Measurements from ENCODE around the gene ZNF57. TPM values are rescaled to one million over a fixed set of nuclear protein-coding genes. Genes with fewer than 3 reads are reported as not detected.

Gene ZNF57
- total RNA-seq (2012; rRNA removed) = 5.0 and 5.1 TPM in 2 replicates

DNA sequence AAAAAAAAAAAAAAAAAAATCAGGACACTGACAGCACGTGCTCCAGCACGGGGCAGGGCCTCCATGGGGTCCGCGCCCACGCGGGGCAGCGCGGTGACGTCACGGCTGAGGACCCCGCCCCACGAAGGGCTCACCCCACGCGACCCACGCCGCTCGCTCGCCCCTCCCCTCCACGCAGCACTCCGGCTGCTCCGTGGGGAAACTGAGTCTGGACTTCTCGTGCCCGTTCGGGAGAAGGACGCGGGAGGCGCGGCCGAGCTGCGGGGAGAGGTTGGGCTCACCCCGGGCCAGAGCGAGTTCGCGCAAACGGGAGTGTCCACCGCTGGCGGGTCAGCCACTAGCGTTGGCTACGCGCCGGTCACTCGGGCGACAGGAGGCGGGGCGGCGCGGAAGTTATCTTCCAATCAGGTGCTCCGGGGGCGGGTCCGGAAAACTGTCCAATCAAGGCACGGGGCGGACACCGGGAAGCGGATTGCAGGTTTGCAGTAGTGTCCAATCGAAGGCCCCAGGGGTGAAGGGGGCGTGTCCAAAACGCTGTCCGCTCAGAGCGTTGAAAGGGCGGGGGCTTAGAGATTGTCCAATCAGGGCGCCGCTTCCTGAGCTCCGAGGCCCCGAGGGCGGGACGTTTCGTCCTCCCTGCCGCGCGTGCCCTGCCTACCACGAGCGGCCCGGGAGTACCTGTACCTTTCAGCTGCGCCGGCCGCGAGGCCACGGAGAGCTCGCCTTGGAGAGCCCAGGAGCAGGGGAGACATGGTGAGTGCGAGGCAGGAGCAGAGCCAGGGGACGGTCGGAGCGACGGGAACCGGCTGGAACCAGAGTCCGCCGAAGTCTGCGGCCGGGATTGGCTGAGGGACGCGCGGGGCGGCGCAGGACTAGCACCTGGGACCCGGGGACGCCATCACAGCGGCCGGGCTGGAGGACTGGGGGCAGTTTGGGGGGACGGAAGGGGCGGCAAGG, at the start of gene ZNF57:
ZNF57 (plus strand) TSS at position 633 of the 957 bp plus-strand sequence; CDS start at position 751, 118 bp downstream.
- peaks cover 3% of the 10 kb centered on the region for H3K4me1 ChIP-seq (ENCODE audit: control insufficient read depth, insufficient read depth, low read length)
- H3K9ac ChIP-seq (ENCODE audit: low read depth, low read length) = peak within 1 kb of the TSS; percentile 89
- no peaks in the 10 kb centered on the region for H3K36me3 ChIP-seq (ENCODE audit: insufficient read depth, low read length)
- H3K4me3 ChIP-seq (ENCODE audit: low read length) = peak within 1 kb of the TSS; percentile 100
- H3K4me2 ChIP-seq (ENCODE audit: low read length) = peak within 1 kb of the TSS; percentile 100
- H3K9me3 ChIP-seq (replicated peaks; ENCODE audit: low read length) = peaks cover 5% of the 10 kb centered on the region
- H3K27me3 ChIP-seq (ENCODE audit: control insufficient read depth, insufficient read depth, low read length) = no peaks in the 10 kb centered on the region

DNA sequence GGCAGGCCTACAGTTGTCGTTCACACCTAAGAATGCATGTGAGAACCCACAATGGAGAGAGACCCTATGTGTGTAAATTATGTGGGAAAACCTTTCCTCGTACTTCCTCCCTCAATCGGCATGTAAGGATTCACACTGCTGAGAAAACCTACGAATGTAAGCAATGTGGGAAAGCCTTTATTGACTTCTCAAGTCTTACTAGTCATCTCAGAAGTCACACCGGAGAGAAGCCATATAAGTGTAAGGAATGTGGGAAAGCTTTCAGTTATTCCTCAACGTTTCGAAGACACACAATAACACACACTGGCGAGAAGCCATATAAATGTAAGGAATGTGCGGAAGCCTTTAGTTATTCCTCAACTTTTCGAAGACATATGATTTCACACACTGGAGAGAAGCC, 48.1 kb upstream of the ZNF57 start:
- H3K36me3 ChIP-seq (ENCODE audit: insufficient read depth, low read length) = peaks cover 53% of the 10 kb centered on the region
- peaks cover 38% of the 10 kb centered on the region for H3K9me3 ChIP-seq (replicated peaks; ENCODE audit: low read length)
- no peak overlapping the region for H3K4me3 ChIP-seq (ENCODE audit: low read length)
- H3K27me3 ChIP-seq (ENCODE audit: control insufficient read depth, insufficient read depth, low read length) = no peaks in the 10 kb centered on the region
- H3K4me2 ChIP-seq (ENCODE audit: low read length) = no peak overlapping the region
- peaks cover 5% of the 10 kb centered on the region for H3K4me1 ChIP-seq (ENCODE audit: control insufficient read depth, insufficient read depth, low read length)
- no peak overlapping the region for H3K9ac ChIP-seq (ENCODE audit: low read depth, low read length)

DNA sequence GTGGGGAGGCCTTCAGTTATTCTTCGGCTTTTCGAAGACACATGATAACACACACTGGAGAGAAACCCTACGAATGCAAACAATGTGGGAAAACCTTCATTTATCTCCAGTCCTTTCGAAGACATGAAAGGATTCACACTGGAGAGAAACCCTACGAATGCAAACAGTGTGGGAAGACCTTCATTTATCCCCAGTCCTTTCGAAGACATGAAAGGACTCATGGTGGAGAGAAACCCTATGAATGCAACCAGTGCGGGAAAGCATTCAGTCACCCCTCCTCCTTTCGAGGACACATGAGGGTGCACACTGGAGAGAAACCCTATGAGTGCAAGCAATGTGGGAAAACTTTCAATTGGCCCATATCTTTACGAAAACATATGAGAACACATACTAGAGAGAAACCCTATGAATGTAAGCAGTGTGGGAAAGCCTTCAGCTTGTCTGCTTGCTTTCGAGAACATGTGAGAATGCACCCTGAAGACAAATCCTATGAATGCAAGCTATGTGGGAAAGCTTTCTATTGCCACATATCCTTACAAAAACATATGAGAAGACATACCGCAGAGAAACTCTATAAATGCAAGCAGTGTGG, 47.6 kb upstream of the ZNF57 start:
- peaks cover 5% of the 10 kb centered on the region for H3K4me1 ChIP-seq (ENCODE audit: control insufficient read depth, insufficient read depth, low read length)
- no peak overlapping the region for H3K4me2 ChIP-seq (ENCODE audit: low read length)

DNA sequence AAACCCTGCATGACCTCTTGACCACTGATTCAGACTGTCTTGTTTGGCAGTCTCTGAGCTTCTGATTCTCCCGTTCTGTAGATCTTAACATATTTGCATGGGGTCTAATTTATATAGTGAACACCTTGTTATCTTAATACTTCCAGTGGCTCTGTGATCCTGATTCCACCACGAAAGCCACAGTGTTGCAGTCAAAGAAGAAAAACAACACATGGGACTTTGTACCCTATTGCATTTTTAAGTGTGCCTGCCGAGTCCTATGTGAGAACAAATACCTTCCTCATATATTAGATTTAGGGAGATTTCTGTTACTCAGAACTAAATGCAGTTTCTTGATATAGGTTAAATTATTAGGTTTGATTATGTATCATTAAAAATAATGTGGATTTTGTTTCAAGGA, 45.9 kb upstream of the ZNF57 start:
- Histone ChIP-seq H3K4me3 (ENCODE audit: low read length) (no peak overlapping the region), H3K27me3 (ENCODE audit: control insufficient read depth, insufficient read depth, low read length) (no peaks in the 10 kb centered on the region), H3K4me1 (ENCODE audit: control insufficient read depth, insufficient read depth, low read length) (no peaks in the 10 kb centered on the region), H3K9me3 (replicated peaks; ENCODE audit: low read length) (peaks cover 38% of the 10 kb centered on the region), H3K36me3 (ENCODE audit: insufficient read depth, low read length) (peaks cover 50% of the 10 kb centered on the region), H3K4me2 (ENCODE audit: low read length) (no peak overlapping the region), H3K9ac (ENCODE audit: low read depth, low read length) (no peak overlapping the region)

More for the DNA sequence above, 47.6 kb upstream of the ZNF57 start:
- peaks cover 38% of the 10 kb centered on the region for H3K9me3 ChIP-seq (replicated peaks; ENCODE audit: low read length)
- peaks cover 53% of the 10 kb centered on the region for H3K36me3 ChIP-seq (ENCODE audit: insufficient read depth, low read length)
- no peaks in the 10 kb centered on the region for H3K27me3 ChIP-seq (ENCODE audit: control insufficient read depth, insufficient read depth, low read length)
- no peak overlapping the region for H3K9ac ChIP-seq (ENCODE audit: low read depth, low read length)
- no peak overlapping the region for H3K4me3 ChIP-seq (ENCODE audit: low read length)

DNA sequence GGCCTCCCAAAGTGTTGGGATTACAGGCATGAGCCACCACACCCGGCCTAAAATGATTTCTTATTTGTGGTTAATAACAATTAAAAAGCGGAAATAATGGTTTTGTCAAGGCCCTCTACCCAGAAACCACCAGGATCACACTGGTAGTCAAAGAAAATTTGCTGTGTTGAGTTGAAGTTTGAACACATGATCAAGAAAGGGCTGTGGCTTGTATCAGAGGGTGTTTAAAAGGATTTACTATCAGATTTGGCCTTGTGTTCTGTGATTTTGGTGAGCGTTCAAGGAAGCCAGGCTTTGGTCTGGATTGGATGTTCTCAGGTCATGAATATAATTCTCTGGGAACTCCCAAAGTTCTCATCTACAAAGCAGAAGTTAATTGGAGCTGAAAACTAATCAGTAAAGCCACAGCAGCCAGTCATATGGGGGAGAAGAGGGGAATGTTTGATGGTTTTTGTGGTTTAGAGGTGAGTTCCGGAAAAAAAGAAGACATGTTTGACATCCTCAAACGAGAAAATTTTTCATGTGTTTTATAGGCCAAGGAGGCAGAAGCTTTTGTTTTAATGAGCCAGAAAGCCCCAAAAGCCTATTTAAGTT, 44.2 kb upstream of the ZNF57 start:
- Histone ChIP-seq H3K9ac (ENCODE audit: low read depth, low read length) (no peak overlapping the region), H3K4me2 (ENCODE audit: low read length) (no peak overlapping the region), H3K9me3 (replicated peaks; ENCODE audit: low read length) (peaks cover 28% of the 10 kb centered on the region), H3K4me3 (ENCODE audit: low read length) (no peak overlapping the region), H3K27me3 (ENCODE audit: control insufficient read depth, insufficient read depth, low read length) (no peaks in the 10 kb centered on the region), H3K36me3 (ENCODE audit: insufficient read depth, low read length) (peaks cover 39% of the 10 kb centered on the region), H3K4me1 (ENCODE audit: control insufficient read depth, insufficient read depth, low read length) (no peaks in the 10 kb centered on the region)

DNA sequence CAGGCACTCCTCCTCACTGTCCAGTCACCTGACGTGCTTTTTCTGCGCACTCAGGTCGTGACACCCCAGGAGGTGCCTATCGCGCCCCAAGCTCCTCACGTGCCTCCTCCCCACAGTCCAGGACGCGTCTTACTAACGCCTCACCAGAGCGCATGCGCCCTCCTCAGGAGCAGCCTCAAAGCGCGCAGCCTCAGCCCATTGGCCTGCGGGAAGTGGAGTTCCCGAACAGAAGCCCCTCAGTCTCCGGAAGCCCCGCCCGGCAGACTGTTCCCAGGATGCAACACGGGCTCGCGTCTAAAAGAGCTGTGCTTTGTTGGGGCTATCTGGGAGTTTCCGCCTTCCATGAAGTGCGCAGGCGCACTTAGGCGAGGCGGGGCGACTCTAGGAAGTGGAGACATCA, 41.9 kb upstream of the ZNF57 start:
- Histone ChIP-seq H3K36me3 (ENCODE audit: insufficient read depth, low read length) (peaks cover 16% of the 10 kb centered on the region), H3K4me2 (ENCODE audit: low read length) (no peak overlapping the region), H3K4me3 (ENCODE audit: low read length) (no peak overlapping the region), H3K9ac (ENCODE audit: low read depth, low read length) (no peak overlapping the region), H3K4me1 (ENCODE audit: control insufficient read depth, insufficient read depth, low read length) (no peaks in the 10 kb centered on the region), H3K9me3 (replicated peaks; ENCODE audit: low read length) (peaks cover 7% of the 10 kb centered on the region), H3K27me3 (ENCODE audit: control insufficient read depth, insufficient read depth, low read length) (no peaks in the 10 kb centered on the region)

DNA sequence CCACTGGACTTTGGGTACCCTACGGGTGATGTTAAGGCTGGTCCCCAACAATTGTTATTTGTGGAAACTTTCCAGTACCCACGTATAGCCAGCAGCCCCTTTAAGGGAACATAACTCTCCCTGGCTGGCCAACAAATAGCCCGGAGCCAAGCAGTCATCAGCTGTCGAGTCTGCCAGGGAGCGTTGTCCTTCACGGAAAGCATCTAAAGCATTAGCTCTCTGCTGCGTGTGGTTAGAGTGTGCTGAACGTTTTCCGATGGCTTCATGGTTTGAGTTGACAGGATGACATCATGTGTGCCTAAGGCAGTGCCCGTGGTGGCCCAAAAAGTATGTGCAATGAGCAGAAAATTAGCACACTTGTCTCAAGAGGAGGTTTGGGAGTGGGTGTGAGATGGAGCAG, 36.9 kb upstream of the ZNF57 start:
- peaks cover 4% of the 10 kb centered on the region for H3K4me1 ChIP-seq (ENCODE audit: control insufficient read depth, insufficient read depth, low read length)
- H3K9ac ChIP-seq (ENCODE audit: low read depth, low read length) = no peak overlapping the region
- no peak overlapping the region for H3K4me2 ChIP-seq (ENCODE audit: low read length)
- H3K36me3 ChIP-seq (ENCODE audit: insufficient read depth, low read length) = no peaks in the 10 kb centered on the region
- H3K9me3 ChIP-seq (replicated peaks; ENCODE audit: low read length) = no peaks in the 10 kb centered on the region
- no peaks in the 10 kb centered on the region for H3K27me3 ChIP-seq (ENCODE audit: control insufficient read depth, insufficient read depth, low read length)
- no peak overlapping the region for H3K4me3 ChIP-seq (ENCODE audit: low read length)

DNA sequence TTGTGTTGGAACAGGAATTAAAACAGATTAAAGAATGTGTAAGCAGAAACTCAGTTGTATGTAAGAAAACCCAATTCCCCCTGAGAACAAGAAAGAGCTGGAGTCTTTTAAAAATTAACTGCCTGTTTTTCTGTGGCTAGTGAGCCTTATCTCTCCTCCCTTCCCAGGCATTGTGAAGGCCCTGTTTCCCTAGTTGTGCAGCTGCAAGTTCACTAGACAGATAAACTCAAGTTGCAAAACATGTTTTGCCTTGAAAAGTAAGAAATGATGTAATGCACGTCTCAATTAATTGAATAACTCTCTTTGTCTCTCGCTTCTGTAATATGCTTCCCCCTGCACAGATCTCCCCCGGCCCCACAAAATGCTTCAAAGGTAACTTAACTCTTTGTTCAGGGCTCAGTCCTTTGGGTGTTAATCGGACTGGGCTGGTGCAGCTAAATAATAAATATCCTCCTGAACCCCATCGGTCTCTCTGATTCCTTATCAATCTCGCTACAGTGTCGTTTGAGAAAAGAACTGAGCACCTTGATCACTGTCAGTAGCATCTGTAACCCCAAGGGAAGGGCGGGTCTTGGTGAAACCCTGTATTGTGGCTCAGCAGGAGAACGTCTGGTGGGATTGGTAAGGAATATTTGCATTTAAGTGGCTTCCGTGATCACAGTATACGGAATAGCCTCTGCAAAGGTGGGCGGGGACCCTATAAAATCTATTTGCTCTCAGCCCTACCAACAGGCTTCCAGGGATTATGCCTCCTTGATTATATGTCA, 35.2 kb upstream of the ZNF57 start:
- no peak overlapping the region for H3K4me3 ChIP-seq (ENCODE audit: low read length)
- no peak overlapping the region for H3K9ac ChIP-seq (ENCODE audit: low read depth, low read length)
- H3K27me3 ChIP-seq (ENCODE audit: control insufficient read depth, insufficient read depth, low read length) = no peaks in the 10 kb centered on the region
- H3K4me1 ChIP-seq (ENCODE audit: control insufficient read depth, insufficient read depth, low read length) = peaks cover 4% of the 10 kb centered on the region
- peaks cover 3% of the 10 kb centered on the region for H3K36me3 ChIP-seq (ENCODE audit: insufficient read depth, low read length)
- H3K4me2 ChIP-seq (ENCODE audit: low read length) = no peak overlapping the region
- H3K9me3 ChIP-seq (replicated peaks; ENCODE audit: low read length) = no peaks in the 10 kb centered on the region

DNA sequence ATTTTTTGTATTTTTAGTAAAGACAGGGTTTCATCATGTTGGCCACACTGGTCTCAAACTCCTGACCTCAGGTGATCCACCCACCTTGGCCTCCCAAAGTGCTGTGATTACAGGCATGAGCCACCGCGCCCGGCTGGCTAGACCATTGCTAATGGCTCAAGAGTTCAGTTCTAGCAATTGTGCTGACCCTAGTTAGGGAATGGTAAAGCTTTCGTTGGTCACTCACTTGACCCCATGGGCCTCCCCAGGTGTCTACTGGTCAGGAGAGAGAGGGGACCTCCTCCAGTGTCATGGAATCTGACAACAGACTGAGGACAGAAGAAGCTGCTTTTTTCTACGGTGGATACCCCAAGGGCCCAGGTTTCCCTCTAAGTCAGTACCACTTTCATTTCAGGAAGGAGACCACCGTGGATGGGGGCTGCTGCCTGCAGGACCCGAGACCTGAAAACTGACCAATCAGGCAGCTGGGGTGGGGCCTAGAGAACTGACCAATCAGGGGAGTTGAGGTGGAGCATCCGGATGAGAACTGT, 34.2 kb upstream of the ZNF57 start:
- Histone ChIP-seq H3K36me3 (ENCODE audit: insufficient read depth, low read length) (peaks cover 3% of the 10 kb centered on the region), H3K4me1 (ENCODE audit: control insufficient read depth, insufficient read depth, low read length) (peaks cover 4% of the 10 kb centered on the region), H3K9ac (ENCODE audit: low read depth, low read length) (no peak overlapping the region), H3K27me3 (ENCODE audit: control insufficient read depth, insufficient read depth, low read length) (no peaks in the 10 kb centered on the region), H3K4me3 (ENCODE audit: low read length) (peak overlapping the region; percentile 93), H3K9me3 (replicated peaks; ENCODE audit: low read length) (no peaks in the 10 kb centered on the region), H3K4me2 (ENCODE audit: low read length) (peak overlapping the region; percentile 89)

DNA sequence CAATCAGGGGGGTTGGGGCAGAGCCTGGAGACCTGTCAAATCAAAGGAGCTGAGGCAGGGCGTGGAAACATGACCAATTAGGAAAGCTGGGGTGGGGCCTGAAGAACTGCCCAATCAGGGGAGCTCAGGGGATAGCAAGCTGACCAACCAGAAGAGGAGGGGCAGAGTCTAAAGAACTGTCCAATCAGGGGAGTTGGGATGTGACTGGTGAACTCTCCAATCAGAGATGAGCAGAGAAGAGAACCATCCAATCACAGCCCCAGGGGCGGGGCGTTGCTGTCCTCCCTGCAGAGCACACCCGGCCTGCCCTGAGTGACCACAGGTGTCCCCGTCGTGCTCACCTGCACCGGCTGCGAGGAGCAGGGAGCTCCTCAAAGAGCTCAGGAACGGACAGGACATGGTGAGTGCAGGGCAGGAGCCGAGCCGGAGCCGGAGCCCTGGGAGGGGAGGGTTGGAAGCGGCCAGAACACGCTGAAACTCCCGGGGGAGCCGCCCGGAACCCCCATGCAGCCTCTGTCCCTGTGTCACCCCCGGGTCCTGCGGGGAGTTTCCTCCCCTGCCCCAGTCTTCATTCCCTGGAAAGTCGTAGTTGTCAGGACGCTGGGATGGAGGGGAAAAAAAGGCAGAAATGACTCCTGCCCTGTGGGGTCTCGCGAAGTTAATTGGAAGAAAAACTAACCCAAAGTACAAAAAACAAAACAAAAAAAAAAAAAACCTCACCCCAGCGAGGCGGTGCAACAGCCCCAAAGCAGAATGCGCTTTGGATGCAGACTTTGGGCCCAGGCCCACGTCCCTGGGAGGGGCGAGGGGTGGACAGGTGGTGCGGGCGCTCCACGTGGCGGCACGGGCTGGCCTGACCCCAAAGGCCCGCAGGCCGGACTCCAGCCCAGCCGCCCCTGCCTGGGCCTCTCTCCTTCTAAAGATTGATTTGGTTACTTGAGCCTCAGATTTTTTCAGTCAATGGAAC, 33.4 kb upstream of the ZNF57 start, which contains the start of gene ZNF556:
ZNF556 (plus strand) TSS at position 311 of the 967 bp plus-strand sequence; CDS start at position 398, 87 bp downstream.
- peak within 1 kb of the TSS; percentile 89 for H3K4me2 ChIP-seq (ENCODE audit: low read length)
- peak within 1 kb of the TSS; percentile 93 for H3K4me3 ChIP-seq (ENCODE audit: low read length)
- peaks cover 4% of the 10 kb centered on the region for H3K4me1 ChIP-seq (ENCODE audit: control insufficient read depth, insufficient read depth, low read length)
- H3K9me3 ChIP-seq (replicated peaks; ENCODE audit: low read length) = no peaks in the 10 kb centered on the region
- peak within 1 kb of the TSS; percentile 74 for H3K9ac ChIP-seq (ENCODE audit: low read depth, low read length)
- H3K27me3 ChIP-seq (ENCODE audit: control insufficient read depth, insufficient read depth, low read length) = no peaks in the 10 kb centered on the region
- peaks cover 3% of the 10 kb centered on the region for H3K36me3 ChIP-seq (ENCODE audit: insufficient read depth, low read length)
